ENCODE measurements around the gene GARIN3. TPM values are rescaled to one million over a fixed set of nuclear protein-coding genes. Genes with fewer than 3 reads are reported as not detected.

Gene GARIN3
- total RNA-seq, 1 donor from 2014 or later = not detected

DNA sequence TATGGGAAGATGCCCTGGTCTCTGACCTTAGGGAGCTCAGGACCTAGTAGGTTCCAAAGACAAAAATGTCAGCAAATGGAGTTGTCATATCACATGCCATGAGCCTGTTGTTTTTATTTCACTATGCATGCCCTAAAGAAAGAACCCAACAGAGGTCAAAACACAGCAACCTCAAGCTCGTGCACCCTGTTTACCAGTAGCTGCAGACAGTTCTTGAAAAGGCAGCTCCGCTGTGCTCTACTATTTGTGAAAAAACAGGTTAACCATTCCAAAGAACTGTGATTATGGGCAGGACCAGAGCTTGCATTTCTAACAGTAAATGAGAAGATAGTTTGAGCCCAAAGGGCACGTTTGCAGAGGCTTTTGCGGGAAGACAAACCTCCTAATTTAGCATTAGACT is 37.4 kb upstream of the GARIN3 start:
- intact Hi-C loops (cut with DNase I) = no loop called here
- TF ChIP-seq, protein P1, sequence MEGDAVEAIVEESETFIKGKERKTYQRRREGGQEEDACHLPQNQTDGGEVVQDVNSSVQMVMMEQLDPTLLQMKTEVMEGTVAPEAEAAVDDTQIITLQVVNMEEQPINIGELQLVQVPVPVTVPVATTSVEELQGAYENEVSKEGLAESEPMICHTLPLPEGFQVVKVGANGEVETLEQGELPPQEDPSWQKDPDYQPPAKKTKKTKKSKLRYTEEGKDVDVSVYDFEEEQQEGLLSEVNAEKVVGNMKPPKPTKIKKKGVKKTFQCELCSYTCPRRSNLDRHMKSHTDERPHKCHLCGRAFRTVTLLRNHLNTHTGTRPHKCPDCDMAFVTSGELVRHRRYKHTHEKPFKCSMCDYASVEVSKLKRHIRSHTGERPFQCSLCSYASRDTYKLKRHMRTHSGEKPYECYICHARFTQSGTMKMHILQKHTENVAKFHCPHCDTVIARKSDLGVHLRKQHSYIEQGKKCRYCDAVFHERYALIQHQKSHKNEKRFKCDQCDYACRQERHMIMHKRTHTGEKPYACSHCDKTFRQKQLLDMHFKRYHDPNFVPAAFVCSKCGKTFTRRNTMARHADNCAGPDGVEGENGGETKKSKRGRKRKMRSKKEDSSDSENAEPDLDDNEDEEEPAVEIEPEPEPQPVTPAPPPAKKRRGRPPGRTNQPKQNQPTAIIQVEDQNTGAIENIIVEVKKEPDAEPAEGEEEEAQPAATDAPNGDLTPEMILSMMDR (IDR thresholded peaks at IDR 0.05) = no peak
- no peak for TF ChIP-seq POLR2A (IDR thresholded peaks at IDR 0.05)
- TF ChIP-seq POLR2AphosphoS5 (IDR thresholded peaks at IDR 0.05; ENCODE audit: insufficient read depth in 1 of 2, low read depth in 1 of 2) = no peak
- Histone ChIP-seq H3K27me3 (no peaks in the 10 kb centered on the region), H3K36me3 (no peaks in the 10 kb centered on the region), H3K4me3 (no peak overlapping the region), H3K9me3 (no peaks in the 10 kb centered on the region), H3K4me1 (no peaks in the 10 kb centered on the region), H3K27ac (no peak overlapping the region)
- no peak for DNase-seq (ENCODE audit: extremely low spot score in 2 of 2)

DNA sequence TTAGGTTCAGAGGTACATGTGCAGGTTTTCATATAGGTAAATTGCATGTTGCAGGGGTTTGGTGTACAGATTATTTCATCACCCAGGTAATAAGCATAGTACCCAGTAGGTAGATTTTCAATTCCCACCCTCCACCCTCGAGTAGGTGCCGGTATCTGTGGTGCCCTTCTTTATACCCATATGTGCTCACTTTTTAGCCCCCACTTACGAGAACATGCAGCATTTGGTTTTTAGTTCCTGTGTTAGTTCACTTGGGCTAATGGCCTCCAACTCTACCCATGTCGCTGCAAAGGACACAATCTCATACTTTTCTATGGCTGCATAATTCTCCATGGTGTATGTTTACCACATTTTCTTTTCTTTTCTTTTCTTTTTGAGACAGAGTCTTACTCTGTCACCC is 35.8 kb upstream of the GARIN3 start:
- Histone ChIP-seq H3K27ac (no peak overlapping the region), H3K4me3 (no peak overlapping the region), H3K36me3 (no peaks in the 10 kb centered on the region), H3K4me1 (no peaks in the 10 kb centered on the region), H3K9me3 (no peaks in the 10 kb centered on the region), H3K27me3 (no peaks in the 10 kb centered on the region)
- TF ChIP-seq POLR2A (IDR thresholded peaks at IDR 0.05) = no peak
- no peak for TF ChIP-seq POLR2AphosphoS5 (IDR thresholded peaks at IDR 0.05; ENCODE audit: insufficient read depth in 1 of 2, low read depth in 1 of 2)
- TF ChIP-seq, protein P1 (IDR thresholded peaks at IDR 0.05) = no peak
- no peak for DNase-seq (ENCODE audit: extremely low spot score in 2 of 2)
- intact Hi-C loops (cut with DNase I) = no loop called here

DNA sequence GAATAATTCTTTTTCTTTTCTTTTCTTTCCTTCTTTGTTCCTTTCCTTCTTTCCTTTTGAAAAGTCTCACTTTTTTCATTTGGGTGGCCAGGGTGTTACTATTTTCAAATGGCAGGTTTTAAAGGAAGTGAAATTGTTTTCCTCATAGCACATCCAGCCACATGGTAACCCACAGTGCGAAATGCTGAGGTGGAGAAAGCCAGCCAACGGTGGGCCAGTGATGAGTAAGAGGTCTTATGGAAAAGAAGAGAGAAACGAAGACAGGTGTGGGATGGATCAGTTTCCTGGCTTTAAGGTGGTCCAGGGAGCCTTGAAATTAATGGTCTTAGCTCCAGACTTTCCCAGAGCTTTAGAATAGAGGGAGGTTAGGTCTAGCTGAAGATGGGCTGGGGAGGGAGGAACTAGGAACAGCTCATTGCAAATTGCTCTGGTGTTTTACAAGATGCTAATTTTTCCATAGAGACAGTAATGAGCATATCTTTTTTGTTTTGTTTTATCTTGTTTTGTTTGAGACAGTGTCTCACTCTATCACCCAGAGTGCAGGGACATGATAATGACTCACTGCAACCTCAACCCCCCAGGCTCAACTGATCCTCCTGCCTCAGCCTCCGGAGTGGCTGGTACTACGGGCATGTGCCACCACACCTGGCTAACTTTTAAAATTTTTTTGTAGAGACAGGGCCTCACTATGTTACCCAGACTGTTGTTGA is 32.4 kb upstream of the GARIN3 start:
- intact Hi-C loops (cut with DNase I) = no loop called here
- TF ChIP-seq POLR2AphosphoS5 (IDR thresholded peaks at IDR 0.05; ENCODE audit: insufficient read depth in 1 of 2, low read depth in 1 of 2) = no peak
- TF ChIP-seq, protein P1 (IDR thresholded peaks at IDR 0.05) = no peak
- TF ChIP-seq POLR2A (IDR thresholded peaks at IDR 0.05) = no peak
- Histone ChIP-seq H3K27ac (no peak overlapping the region), H3K9me3 (no peaks in the 10 kb centered on the region), H3K27me3 (no peaks in the 10 kb centered on the region), H3K36me3 (no peaks in the 10 kb centered on the region), H3K4me1 (no peaks in the 10 kb centered on the region), H3K4me3 (no peak overlapping the region)
- no peak for DNase-seq (ENCODE audit: extremely low spot score in 2 of 2)

DNA sequence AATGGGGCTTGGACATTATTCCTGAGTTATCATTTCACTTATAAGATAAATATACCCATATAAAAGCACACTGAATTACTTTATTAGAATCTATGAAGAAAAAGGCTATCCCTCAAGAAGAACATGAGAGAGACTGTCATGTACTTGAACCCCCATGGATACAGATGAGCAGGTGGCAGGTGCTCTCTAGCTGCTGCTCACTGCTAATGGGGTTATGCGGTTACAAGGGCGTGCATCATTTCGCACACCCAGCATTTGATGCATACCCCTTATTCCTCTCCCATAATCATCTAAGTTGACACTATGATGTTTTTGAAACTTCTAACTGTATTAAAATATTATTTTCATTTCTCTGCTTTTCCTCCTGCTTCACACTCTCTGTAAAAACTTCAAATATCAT is 31.0 kb upstream of the GARIN3 start:
- intact Hi-C loops (cut with DNase I) = no loop called here
- DNase-seq (ENCODE audit: extremely low spot score in 2 of 2) = no peak

DNA sequence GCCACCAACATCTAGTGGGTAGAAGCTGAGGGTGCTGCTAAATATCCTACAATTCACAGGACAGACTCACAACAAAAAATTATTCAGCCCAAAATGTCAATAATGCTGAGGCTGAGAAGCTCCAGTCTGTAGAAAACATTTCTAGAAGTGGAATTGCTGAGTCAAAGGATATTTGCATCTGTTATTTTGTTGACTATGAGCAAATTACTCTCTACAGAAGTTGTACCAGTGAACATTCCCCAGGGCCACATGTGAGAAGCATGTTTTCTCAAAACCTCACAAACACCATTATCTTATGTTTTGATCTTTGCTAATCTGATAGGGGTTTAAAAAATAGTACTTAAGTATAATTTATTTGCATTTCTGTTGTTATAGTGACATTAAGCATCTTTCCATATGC is 30.0 kb upstream of the GARIN3 start:
- TF ChIP-seq POLR2AphosphoS5 (IDR thresholded peaks at IDR 0.05; ENCODE audit: insufficient read depth in 1 of 2, low read depth in 1 of 2) (no peak), POLR2A (IDR thresholded peaks at IDR 0.05) (no peak)
- TF ChIP-seq, protein P1 (IDR thresholded peaks at IDR 0.05) = no peak
- no peaks in the 10 kb centered on the region for H3K27me3 ChIP-seq
- no peak for DNase-seq (ENCODE audit: extremely low spot score in 2 of 2)
- H3K4me3 ChIP-seq = no peak overlapping the region
- intact Hi-C loops (cut with DNase I) = no loop called here
- no peaks in the 10 kb centered on the region for H3K9me3 ChIP-seq
- H3K4me1 ChIP-seq = no peaks in the 10 kb centered on the region
- H3K27ac ChIP-seq = no peak overlapping the region
- H3K36me3 ChIP-seq = no peaks in the 10 kb centered on the region

More for the DNA sequence above, 31.0 kb upstream of the GARIN3 start:
- no peaks in the 10 kb centered on the region for H3K9me3 ChIP-seq
- H3K36me3 ChIP-seq = no peaks in the 10 kb centered on the region
- H3K4me1 ChIP-seq = no peaks in the 10 kb centered on the region
- H3K27ac ChIP-seq = no peak overlapping the region
- TF ChIP-seq, protein P1 (IDR thresholded peaks at IDR 0.05) = no peak
- TF ChIP-seq POLR2AphosphoS5 (IDR thresholded peaks at IDR 0.05; ENCODE audit: insufficient read depth in 1 of 2, low read depth in 1 of 2) (no peak), POLR2A (IDR thresholded peaks at IDR 0.05) (no peak)
- H3K27me3 ChIP-seq = no peaks in the 10 kb centered on the region
- no peak overlapping the region for H3K4me3 ChIP-seq
